SK-N-MC (cell line): ENCODE data around the gene GTSE1.

Source experiments
- DNase-seq: peaks from one replicate; pipeline ENCODE4 v3.0.0-alpha.2; 2011; ENCODE audit warnings: low read depth, low spot score
- H3K27ac ChIP-seq: fragments of 200-600 bp; sonication (generic); 2 replicates; pipeline ENCODE4 v1.5.1; 2016; ENCODE audit warnings: mixed run types
- H3K36me3 ChIP-seq: fragments of 200-600 bp; sonication (generic); 2 replicates; pipeline ENCODE4 v1.6.1; 2017; ENCODE audit warnings: antibody characterized with exemption, low read length, mixed read lengths; ENCODE audit not compliant: insufficient read depth
- H3K4me3 ChIP-seq: fragments of 200-600 bp; sonication (generic); 2 replicates; pipeline ENCODE4 v1.5.1; 2016
- H3K9ac ChIP-seq: fragments of 200-600 bp; sonication (generic); 2 replicates; pipeline ENCODE4 v1.8.0; 2017; ENCODE audit warnings: mixed run types, mixed read lengths; ENCODE audit not compliant: insufficient read length
- H3K9me3 ChIP-seq: fragments of 200-600 bp; sonication (generic); 2 replicates; pipeline ENCODE4 v1.6.1; 2017; ENCODE audit warnings: low read depth, mild to moderate bottlenecking, antibody characterized with exemption, low read length, moderate library complexity, mixed read lengths
- EZH2 ChIP-seq: fragments of 200-600 bp; sonication (generic); IDR thresholded peaks from one replicate; pipeline ENCODE4 v1.6.1; 2017; ENCODE audit warnings: antibody characterized with exemption
- FOXP2 ChIP-seq: optimal IDR thresholded peaks from 2 replicates; pipeline ENCODE3; 2011; ENCODE audit warnings: mild to moderate bottlenecking, moderate library complexity; ENCODE audit not compliant: insufficient read depth; ENCODE audit errors: extremely low read length, control extremely low read depth
- POLR2AphosphoS5 ChIP-seq: IDR thresholded peaks from 2 replicates; pipeline ENCODE4 v1.6.1; 2012; ENCODE audit warnings: mild to moderate bottlenecking, low read depth, low read length, borderline replicate concordance

Gene GTSE1

DNA sequence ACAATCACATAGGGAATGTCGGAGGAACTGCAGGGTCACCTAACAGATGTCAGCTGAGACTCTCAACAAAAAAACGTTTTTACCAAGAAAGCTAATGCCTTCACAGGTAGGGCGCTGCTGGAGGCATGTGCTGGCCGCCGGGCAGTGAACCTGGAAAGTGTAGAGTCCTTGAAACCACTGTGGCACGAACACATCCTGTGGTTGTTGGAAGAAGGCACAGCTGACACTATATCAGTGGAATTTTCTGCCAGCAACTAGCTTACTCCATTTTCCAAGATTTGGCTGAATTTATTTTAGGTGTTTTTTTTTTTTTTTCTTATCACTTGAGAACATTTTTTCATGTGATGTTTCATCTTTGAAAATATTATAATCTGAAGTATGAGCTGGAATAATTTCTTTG, 53.0 kb downstream of the GTSE1 start:
- no peak overlapping the region for H3K9ac ChIP-seq
- no peak for DNase-seq
- no peak overlapping the region for H3K27ac ChIP-seq
- H3K36me3 ChIP-seq = peaks cover 65% of the 10 kb centered on the region
- H3K4me3 ChIP-seq = no peak overlapping the region
- no peak for TF ChIP-seq POLR2AphosphoS5
- TF ChIP-seq FOXP2 = no peak
- TF ChIP-seq EZH2 = no peak
- H3K9me3 ChIP-seq = no peaks in the 10 kb centered on the region

DNA sequence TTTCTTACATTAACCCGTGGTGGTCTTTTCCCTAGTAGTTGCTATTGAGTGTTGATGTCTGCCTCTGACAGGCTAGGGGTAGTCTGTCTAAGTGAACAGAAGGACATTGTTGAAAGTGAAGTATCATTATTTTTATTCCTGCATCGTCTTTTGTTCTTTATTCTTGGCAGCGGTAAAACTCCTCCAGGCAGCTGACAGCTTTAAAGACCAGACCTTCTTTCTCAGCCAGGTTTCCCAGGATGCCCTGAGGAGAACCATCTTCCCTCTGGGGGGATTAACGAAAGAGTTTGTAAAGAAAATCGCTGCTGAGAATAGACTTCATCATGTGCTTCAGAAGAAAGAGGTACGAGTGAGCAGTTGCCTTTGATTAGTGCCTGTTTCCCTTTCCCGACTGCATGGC, 53.5 kb downstream of the GTSE1 start:
- no peak overlapping the region for H3K9ac ChIP-seq
- H3K36me3 ChIP-seq = peaks cover 63% of the 10 kb centered on the region
- no peak overlapping the region for H3K27ac ChIP-seq
- no peaks in the 10 kb centered on the region for H3K9me3 ChIP-seq
- no peak for DNase-seq
- TF ChIP-seq EZH2 = no peak
- no peak for TF ChIP-seq FOXP2
- no peak for TF ChIP-seq POLR2AphosphoS5
- H3K4me3 ChIP-seq = no peak overlapping the region

DNA sequence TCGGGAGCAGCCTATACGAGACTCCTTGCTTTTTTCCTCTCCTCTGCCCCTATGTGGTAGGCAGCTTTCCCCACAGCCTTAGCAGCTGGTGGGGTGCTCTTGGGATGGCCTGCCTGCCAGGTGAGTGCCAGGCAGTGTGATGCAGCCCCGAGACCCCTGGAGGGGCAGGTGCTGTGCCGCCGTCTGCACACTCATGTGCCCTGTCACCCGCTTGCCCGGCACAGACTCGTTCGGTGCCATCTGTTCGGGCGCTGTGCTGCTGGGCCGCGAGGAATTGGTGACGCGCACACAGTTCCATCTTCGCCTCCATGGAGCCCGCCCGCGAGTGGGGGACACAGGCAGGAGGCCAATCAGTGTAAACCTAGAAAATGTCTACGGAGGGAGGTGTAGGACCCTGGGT, 54.0 kb downstream of the GTSE1 start:
- TF ChIP-seq POLR2AphosphoS5 = no peak
- no peak for TF ChIP-seq EZH2
- TF ChIP-seq FOXP2 = no peak
- DNase-seq = no peak
- Histone ChIP-seq H3K4me3 (no peak overlapping the region), H3K27ac (no peak overlapping the region), H3K9me3 (no peaks in the 10 kb centered on the region), H3K36me3 (peaks cover 60% of the 10 kb centered on the region), H3K9ac (no peak overlapping the region)

DNA sequence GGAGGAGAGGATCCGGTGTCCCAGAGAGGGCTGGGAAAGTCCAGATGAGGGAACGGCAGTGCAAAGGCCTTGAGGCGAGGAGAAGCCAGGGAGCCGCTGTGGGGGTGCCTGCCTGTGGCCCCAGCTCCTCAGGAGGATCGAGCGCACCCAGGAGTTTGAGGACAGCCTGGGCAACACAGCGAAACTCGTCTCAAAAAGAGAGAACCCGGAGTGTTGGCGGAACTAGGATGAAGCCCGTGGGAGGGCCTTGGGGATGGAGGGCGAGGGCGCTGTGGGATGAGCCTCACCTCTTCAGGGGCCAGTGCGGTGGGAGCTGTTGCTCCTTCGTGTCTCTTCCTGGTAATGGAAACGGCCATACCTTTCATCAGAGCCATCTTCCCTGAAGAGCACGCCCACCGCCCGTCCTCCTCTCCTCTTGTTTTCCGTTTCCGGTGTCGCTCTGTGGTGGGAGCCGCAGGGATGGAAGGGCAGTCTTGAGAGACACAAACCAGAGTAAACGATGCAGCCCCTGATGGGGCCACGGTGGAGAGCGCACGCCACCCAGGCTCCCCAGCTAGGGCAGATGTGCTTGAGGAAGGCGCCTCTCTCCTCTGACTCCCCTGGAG, 54.6 kb downstream of the GTSE1 start:
- Histone ChIP-seq H3K36me3 (peaks cover 55% of the 10 kb centered on the region), H3K27ac (no peak overlapping the region), H3K9me3 (no peaks in the 10 kb centered on the region), H3K4me3 (no peak overlapping the region), H3K9ac (no peak overlapping the region)
- no peak for DNase-seq
- TF ChIP-seq POLR2AphosphoS5 = no peak
- no peak for TF ChIP-seq FOXP2
- no peak for TF ChIP-seq EZH2

DNA sequence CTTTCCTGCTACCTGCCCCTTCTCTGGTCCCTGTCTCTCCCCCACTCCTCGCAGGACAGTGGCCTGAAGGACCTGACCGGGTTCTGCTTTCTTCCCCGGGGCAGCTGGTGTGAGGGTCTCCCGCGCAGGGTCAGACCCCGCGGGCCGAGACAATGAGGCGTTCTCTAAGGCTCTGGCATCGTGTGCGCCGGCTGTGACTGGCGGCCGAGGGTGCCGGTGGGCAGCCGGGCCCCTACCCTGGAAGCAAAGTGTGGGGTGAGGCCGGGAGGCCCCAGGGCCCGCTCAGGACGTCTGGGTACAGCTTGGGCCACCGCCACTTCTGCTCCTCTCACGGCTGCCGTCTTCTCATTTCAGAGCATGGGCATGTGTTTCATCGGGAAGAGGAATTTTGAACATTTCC, 55.1 kb downstream of the GTSE1 start:
- H3K27ac ChIP-seq = no peak overlapping the region
- DNase-seq = no peak
- H3K36me3 ChIP-seq = peaks cover 49% of the 10 kb centered on the region
- no peaks in the 10 kb centered on the region for H3K9me3 ChIP-seq
- no peak overlapping the region for H3K9ac ChIP-seq
- no peak overlapping the region for H3K4me3 ChIP-seq
- TF ChIP-seq POLR2AphosphoS5 (no peak), EZH2 (no peak), FOXP2 (no peak)

DNA sequence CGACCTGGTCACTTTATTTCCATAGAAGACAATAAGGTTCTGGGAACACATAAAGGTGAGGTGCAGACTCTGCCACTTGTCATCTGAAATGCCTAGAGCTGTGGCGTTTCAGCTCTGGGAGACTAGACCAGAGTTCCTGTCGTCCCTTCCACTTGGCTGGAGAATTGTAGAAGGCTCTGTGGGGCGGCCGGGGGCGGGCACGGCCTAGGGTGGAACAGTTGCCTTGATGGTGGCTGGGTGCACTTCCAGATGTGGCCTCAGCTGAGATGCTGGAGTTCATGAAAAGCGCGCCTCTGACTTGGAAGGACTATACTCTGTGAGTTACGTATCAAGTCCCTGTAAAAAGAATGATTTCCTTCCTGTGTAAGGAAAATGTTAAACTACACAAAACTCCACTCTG, 55.6 kb downstream of the GTSE1 start:
- Histone ChIP-seq H3K36me3 (peaks cover 46% of the 10 kb centered on the region), H3K9ac (no peak overlapping the region), H3K27ac (no peak overlapping the region), H3K9me3 (no peaks in the 10 kb centered on the region), H3K4me3 (no peak overlapping the region)
- no peak for DNase-seq
- TF ChIP-seq POLR2AphosphoS5 = no peak
- no peak for TF ChIP-seq EZH2
- TF ChIP-seq FOXP2 = no peak

DNA sequence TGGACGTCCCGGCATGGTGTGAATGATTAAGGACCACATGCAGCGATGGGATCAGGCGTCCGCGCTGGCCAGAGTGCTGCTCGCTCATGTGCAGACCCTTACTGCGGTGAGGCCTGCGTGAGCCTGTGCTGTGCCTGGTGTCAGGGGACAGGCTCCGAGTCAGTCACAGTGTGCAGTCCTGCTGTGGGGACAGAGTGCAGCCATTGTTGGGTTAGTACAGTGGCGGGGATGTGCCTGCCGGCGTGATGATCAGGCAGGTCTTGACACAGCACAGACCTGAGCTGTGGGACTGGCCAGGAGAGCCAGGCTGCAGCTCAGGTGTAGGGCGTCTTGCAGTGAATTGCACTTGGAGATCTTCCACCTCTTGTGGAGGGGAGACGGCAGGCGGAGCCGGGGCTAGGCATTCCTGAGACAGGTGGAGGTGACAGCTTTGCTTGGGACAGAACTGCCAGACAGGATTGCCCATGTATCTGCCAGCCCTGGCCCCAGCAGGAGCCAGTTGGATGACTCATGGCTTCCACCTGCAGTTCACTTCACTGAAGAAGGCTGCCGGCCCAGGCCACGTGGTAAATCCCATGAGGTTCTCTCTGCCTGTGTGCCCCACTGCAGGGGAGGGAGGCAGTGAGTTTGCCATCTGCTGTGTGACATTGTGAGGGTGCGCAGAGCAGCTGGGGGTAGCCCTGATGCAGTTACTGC, 56.2 kb downstream of the GTSE1 start:
- Histone ChIP-seq H3K9me3 (no peaks in the 10 kb centered on the region), H3K9ac (no peak overlapping the region), H3K4me3 (no peak overlapping the region), H3K36me3 (peaks cover 41% of the 10 kb centered on the region), H3K27ac (no peak overlapping the region)
- TF ChIP-seq FOXP2 (no peak), EZH2 (no peak), POLR2AphosphoS5 (no peak)
- DNase-seq = no peak

DNA sequence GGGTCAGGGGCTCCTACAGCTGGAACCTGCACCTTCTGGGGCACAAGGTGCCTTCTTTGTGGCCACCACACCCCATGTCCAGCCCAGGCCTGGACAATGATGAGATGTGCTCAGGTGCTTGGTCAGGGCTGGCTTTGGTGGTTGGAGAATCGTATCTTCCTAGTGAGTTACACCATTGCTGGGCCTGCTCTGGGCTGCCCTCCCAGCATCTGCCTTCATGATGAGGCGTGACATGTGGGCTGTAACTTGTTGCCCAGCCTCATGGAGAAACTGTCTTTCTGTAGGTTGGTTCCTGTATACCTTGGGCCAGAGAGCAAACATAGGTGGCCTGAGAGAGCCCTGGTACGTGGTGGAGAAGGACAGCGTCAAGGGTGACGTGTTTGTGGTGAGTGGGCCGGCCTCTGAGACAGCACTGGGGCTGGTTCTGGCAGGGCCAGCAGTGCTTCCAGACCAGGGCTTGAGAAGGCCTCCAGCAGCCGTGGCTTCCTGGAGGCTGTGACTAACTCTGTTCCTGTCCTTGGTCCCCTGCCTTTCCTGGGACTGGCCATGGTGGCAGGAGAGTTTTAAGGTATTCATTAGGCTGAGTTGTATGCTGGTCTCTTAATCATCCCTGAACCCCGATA, 56.9 kb downstream of the GTSE1 start:
- Histone ChIP-seq H3K9me3 (no peaks in the 10 kb centered on the region), H3K4me3 (no peak overlapping the region), H3K9ac (no peak overlapping the region), H3K36me3 (peaks cover 35% of the 10 kb centered on the region), H3K27ac (no peak overlapping the region)
- no peak for TF ChIP-seq FOXP2
- no peak for TF ChIP-seq POLR2AphosphoS5
- TF ChIP-seq EZH2 = no peak
- DNase-seq = no peak
